ENCODE data around the gene CORO6. TPM values are rescaled to one million over a fixed set of nuclear protein-coding genes. Genes with fewer than 3 reads are reported as not detected.
A peak's percentile ranks its signal among the peaks of the same experiment; 100 is the strongest.

The CORO6 gene
- total RNA-seq, 3 donors from 2014 or later: 6.6 to 21.3 (median 16.8) TPM

DNA sequence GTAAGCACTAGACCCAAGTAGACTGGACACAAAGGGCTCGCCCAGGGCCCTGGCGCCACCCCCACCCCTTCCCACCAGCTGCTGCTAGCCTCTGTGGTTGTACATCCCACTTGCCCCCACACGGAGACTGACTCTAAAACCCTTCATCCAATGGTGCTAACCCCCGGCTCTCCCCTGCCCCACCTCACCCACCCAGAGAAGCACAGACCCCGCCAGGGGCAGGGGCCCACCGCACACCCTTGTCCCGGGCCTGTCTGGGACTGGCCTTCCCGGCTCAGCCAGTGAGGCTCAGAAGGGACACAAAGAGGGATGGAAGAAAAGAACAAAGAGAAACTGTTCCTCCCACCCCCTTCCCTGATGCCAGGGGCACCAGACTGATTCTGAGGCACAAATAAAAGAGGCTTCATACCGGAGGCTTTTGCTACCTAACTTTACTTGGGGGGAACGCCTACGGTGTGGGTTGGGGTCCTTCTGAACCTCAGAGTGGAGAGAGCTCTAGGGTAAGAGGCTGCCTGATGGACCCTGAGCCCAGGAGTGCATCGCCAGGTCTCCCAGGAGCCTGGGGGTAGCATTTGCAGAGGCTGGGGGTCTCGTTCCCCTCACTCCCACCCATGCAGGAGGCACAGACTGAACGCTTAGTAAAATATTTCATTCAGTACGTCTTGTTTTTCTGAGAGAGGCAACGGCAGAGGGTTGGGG is 8.2 kb downstream of the CORO6 start:
- Histone ChIP-seq H3K36me3 (no peaks in the 10 kb centered on the region), H3K27ac (no peak overlapping the region), H3K4me3 (peak overlapping the region in 2 of 3 donors; percentile 53 to 63), H3K9me3 (no peaks in the 10 kb centered on the region), H3K4me1 (peaks cover 17 to 18% of the 10 kb centered on the region in 2 donors), H3K27me3 (no peaks in the 10 kb centered on the region)
- no peak for TF ChIP-seq POLR2A (IDR thresholded peaks at IDR 0.05)
- TF ChIP-seq, protein P1, sequence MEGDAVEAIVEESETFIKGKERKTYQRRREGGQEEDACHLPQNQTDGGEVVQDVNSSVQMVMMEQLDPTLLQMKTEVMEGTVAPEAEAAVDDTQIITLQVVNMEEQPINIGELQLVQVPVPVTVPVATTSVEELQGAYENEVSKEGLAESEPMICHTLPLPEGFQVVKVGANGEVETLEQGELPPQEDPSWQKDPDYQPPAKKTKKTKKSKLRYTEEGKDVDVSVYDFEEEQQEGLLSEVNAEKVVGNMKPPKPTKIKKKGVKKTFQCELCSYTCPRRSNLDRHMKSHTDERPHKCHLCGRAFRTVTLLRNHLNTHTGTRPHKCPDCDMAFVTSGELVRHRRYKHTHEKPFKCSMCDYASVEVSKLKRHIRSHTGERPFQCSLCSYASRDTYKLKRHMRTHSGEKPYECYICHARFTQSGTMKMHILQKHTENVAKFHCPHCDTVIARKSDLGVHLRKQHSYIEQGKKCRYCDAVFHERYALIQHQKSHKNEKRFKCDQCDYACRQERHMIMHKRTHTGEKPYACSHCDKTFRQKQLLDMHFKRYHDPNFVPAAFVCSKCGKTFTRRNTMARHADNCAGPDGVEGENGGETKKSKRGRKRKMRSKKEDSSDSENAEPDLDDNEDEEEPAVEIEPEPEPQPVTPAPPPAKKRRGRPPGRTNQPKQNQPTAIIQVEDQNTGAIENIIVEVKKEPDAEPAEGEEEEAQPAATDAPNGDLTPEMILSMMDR (IDR thresholded peaks at IDR 0.05): no peak
- TF ChIP-seq POLR2AphosphoS5 (IDR thresholded peaks at IDR 0.05): no peak
- DNase-seq (ENCODE audit: low spot score in 2 of 2): no peak
- intact Hi-C loops (cut with DNase I; ENCODE audit: low total_unique reads): no loop called here

DNA sequence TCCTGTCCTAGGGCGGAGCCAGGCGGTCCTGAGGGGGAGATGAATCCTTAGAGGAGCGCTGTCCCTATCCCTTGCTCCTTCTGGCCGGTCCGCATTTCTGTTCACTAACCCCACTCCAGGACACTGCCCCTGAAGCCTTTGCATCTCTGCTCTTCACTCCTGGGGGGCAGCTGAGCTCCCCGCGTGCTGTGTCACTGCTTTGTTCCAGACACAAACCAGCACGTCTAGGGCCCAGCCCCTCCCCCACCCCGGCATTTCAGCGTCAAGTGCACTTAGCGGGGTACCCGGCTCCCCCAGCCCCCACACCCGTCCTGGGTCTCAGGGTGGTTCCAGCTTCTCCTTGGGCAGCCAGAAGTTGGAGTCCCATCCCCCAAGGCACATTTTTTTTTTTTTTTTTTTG is 8.9 kb downstream of the CORO6 start:
- Histone ChIP-seq H3K27me3 (no peaks in the 10 kb centered on the region), H3K9me3 (no peaks in the 10 kb centered on the region), H3K27ac (no peak overlapping the region), H3K4me1 (peaks cover 17 to 18% of the 10 kb centered on the region in 2 donors), H3K36me3 (no peaks in the 10 kb centered on the region), H3K4me3 (peak overlapping the region; percentile 16 to 62 (median 33))
- no peak for DNase-seq (ENCODE audit: low spot score in 2 of 2)
- intact Hi-C loops (cut with DNase I; ENCODE audit: low total_unique reads): no loop called here
- TF ChIP-seq, protein P1 (IDR thresholded peaks at IDR 0.05): no peak
- no peak for TF ChIP-seq POLR2A (IDR thresholded peaks at IDR 0.05)
- no peak for TF ChIP-seq POLR2AphosphoS5 (IDR thresholded peaks at IDR 0.05)

DNA sequence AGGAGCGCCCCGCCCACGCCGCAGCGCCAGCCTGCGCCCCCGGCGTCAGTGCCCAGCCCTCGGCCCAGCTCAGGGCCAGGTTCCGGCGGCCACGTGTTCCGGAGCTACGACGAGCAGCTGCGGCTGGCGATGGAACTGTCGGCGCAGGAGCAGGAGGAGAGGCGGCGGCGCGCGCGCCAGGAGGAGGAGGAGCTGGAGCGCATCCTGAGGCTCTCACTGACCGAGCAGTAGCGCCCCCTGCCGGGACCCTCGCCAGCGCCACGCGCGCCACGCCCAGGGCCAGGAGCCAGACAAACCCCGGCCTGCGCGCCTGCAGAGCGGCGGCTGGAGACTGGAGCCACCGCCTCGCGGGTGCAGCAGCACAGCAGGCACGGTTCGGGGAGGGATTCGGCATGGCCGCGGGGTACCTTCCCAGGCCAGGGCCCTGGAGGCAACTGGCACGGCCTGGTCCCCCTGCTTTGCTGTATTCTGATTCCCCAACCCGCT is 9.3 kb downstream of the CORO6 start:
- Histone ChIP-seq H3K4me3 (peak overlapping the region; percentile 16 to 62 (median 33)), H3K9me3 (no peaks in the 10 kb centered on the region), H3K27me3 (no peaks in the 10 kb centered on the region), H3K4me1 (peaks cover 17 to 18% of the 10 kb centered on the region in 2 donors), H3K27ac (peak overlapping the region in 1 of 2 donors; percentile 65), H3K36me3 (no peaks in the 10 kb centered on the region)
- TF ChIP-seq, protein P1 (IDR thresholded peaks at IDR 0.05): peak in 2 of 3 donors; percentile 58 to 75
- TF ChIP-seq POLR2A (IDR thresholded peaks at IDR 0.05) (no peak), POLR2AphosphoS5 (IDR thresholded peaks at IDR 0.05) (peak in 2 of 3 donors; percentile 23 to 44)
- DNase-seq (ENCODE audit: low spot score in 2 of 2): peak; percentile 77 to 93
- intact Hi-C loops (cut with DNase I; ENCODE audit: low total_unique reads): no loop called here

- Histone ChIP-seq H3K4me1 (peaks cover 14 to 17% of the 10 kb centered on the region in 2 donors), H3K27ac (peak overlapping the region in 1 of 2 donors; percentile 65), H3K27me3 (no peaks in the 10 kb centered on the region), H3K9me3 (no peaks in the 10 kb centered on the region), H3K36me3 (no peaks in the 10 kb centered on the region), H3K4me3 (peak overlapping the region; percentile 16 to 62 (median 33))
- TF ChIP-seq, protein P1 (IDR thresholded peaks at IDR 0.05): no peak
- no peak for TF ChIP-seq POLR2A (IDR thresholded peaks at IDR 0.05)
- no peak for TF ChIP-seq POLR2AphosphoS5 (IDR thresholded peaks at IDR 0.05)
- intact Hi-C loops (cut with DNase I; ENCODE audit: low total_unique reads): no loop called here
- DNase-seq (ENCODE audit: low spot score in 2 of 2): no peak
Observed at GRCh38 chr17:29612404-29613280, 10.1 kb downstream of the CORO6 start.

- Histone ChIP-seq H3K27me3 (no peaks in the 10 kb centered on the region), H3K27ac (no peak overlapping the region), H3K36me3 (no peaks in the 10 kb centered on the region), H3K4me3 (no peak overlapping the region), H3K9me3 (no peaks in the 10 kb centered on the region), H3K4me1 (peaks cover 9 to 11% of the 10 kb centered on the region in 2 donors)
- intact Hi-C loops (cut with DNase I; ENCODE audit: low total_unique reads): no loop called here
- no peak for DNase-seq (ENCODE audit: low spot score in 2 of 2)
- TF ChIP-seq POLR2A (IDR thresholded peaks at IDR 0.05): no peak
- TF ChIP-seq, protein P1 (IDR thresholded peaks at IDR 0.05): no peak
- no peak for TF ChIP-seq POLR2AphosphoS5 (IDR thresholded peaks at IDR 0.05)
Observed at GRCh38 chr17:29612094-29612403, 10.7 kb downstream of the CORO6 start.

All from breast epithelium (tissue), 4 donors.